ENCODE data around the gene SLC38A11.

Gene SLC38A11

DNA sequence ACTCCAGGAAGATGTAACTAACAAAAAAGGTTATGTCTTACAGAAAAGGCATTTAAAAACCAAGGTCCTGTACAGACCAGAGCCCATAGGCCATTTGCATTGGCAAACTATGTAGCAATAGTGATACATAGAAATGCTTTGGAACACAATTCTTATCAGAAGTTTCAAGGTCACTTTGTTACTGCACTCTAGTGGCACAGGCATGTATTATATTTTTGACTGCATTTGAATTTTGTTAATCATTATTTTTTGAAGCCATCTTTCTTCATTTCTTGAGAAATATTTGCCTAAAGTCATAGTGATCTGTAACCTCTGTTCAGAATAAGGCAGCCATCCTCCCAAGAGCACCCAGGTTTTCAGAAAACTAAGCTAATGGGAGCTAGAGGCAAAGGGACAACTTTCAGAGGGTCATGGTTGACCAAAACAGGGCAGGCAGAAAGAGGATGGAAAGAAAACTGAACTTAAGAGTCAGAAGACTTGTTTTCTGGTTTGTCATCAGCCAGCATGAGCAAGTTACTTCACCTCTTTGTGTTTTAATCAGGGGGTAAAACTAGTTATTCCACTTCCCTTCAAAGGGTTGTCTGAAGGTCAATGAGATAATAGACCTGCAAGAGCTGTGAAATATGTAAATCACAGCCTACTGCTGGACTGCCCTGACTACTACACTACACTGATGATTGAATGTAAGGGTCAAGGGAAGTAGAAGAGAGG, 41.5 kb downstream of the SLC38A11 start:
- DNase-seq: peak in 1 of 2 experiments; percentile 50

DNA sequence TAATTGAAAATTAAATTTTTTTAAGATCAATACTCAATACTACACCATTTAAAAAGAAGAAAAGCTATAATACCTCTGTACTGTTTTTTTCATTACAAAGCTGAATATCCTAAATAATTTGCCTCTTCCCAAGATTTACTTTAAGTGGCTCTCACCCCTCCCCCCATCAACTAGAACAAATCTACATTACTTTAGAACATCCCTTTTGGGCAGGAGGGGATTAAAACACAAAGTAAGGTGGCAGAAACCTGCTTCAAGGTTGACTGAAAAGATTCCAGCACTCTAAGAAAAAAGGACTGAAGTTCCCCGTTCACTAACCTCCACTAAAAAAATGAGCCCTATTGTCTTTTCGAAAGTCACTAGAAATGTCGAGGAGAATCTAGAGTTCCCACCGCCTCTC, 42.3 kb downstream of the SLC38A11 start:
- no peak for DNase-seq

DNA sequence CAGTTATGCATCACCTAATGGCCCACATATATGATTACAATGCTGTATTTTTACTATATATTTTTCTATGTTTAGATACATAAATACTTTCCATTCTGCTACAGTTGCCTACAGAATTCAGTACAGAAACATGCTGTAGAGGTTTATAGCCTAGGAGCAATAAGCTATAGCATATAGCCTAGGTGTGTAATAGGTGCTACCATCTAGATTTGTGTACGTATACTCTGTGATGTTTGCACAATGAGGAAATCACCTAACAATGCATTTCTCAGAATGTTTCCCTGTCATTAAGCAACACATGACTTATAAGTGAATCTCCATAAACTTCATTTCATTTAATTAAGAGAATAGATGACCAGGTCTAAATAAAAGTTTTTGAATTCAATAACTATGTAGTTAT, 43.5 kb downstream of the SLC38A11 start:
- DNase-seq: no peak

DNA sequence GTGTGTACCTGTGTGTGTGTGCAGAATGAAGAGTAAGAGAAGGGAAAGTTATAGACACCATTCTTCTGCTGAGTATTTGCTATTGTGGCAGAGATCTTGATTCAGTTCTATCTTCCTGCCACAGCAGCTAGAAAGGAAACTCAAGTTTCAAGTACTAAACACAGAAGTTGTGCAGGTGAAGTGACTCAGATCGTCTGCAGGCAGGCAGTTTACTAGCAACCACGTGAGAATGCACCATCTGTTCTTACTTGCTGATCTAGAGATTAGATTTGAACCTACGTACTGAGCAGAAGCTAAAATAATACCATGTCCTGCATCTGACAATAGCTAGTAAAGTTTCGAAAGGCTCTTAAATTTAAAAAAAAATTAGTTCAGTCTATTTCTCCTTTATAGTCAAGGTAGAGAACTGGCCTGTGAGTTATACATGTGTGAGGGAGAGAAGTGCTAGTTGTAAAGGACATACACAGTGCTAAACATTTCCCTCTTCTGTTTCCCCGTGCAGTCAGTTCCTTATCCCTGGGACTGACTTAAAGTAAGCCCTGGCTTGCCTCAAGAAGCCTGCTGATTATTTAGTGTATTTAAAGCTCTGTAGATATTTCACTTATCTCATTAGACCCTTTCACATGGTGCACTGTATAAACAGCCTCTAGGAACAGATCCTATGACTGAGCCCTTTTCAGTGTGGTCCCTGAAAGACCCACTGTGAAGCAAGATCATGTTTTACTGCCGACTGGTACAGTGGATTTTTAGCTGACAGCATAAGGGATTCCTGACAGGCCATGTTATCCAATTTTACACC, 45.0 kb downstream of the SLC38A11 start:
- DNase-seq: peak; percentile 32 to 55

DNA sequence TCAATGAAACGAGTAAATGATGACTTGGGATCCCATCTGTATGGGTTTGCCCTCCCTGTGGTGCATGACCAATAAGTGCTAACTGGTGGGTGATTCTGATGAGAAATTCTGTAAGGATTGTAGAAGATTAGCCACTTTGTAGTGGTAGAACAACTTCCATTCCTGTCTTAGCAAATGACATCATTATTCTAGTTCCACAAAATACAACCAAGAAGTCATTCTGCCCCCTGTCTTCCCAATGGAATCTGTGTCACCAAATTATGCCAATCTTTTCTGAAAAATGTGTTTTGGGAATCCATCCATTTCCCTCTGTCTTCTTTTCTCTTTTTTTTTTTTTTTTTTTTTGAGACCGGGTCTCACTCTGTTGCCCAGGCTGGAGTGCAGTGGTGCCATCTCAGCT, 48.4 kb downstream of the SLC38A11 start:
- DNase-seq: no peak

DNA sequence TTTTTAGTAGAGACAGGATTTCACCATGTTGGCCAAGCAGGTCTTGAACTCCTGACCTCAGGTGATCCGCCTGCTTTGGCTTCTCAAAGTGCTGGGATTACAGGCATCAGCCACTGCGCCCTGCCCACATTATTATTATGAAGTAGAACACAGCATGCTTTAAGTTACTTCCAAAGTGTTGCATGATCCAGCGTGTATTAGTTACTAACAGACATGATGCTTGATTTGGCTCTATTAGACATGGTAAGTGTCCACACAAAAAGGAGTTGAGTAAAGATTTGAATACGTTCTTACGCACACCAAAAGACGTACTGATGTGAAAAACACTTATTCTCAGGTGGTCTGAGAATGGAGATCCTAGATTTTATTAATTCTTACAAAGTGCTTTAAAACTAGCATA, 50.0 kb downstream of the SLC38A11 start:
- no peak for DNase-seq

DNA sequence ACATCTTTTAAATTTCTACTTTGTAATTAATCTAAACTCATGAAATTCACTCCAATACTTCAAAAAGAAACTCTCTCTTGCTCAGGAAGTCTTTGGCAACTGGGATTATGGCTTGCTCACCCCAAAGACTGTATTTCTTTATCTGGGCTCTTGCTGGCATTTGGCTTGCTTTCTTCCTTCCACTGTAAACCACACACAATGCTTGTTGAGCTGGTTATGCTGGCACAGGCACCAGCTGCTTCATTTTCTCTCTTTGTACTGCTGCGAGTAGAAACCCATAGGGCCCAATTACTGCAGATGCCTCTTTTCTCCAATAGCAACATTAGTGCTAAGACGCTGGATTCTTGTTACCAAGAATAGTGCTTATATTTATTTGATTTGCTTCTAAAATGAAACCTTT, 51.4 kb downstream of the SLC38A11 start:
- DNase-seq: peak; percentile 74 to 89

DNA sequence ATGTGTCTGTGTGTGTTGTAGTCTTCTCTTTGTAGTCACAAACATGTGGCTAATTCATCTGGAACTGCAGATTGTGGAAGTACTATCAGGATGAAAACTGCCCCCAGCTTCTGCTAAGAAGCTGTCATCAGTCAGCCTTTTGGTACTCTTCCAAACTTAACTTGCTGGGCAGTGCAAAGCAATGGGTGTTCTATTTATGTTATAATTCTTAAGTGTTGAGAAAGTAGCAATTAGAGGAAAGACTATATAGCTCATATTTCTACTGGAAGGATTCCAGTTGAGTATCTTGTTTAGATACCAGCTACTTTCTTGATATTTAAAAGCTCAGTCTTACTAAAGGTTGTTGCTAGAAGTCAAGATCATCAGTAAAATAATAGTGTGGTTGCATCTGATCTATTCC, 52.1 kb downstream of the SLC38A11 start:
- DNase-seq: peak; percentile 56 to 83

DNA sequence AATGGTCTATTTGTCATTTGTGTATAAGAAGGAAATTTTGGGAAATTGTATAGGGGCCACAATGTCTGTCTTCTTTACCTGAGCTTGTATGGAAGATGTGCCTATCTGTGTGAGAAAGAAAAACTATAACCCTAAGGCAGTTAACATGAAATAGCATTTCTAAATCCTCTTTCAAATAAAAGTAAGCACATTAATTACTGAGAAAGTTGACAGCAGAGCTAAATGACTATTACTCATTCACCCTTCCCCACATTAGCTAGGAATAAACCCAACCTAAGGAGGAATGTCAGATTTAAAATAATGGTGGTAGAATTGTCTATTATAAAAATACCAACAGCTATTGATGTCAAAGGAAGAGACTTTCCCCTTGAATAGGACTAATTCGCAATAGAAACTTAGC, 56.2 kb downstream of the SLC38A11 start:
- DNase-seq: no peak

DNA sequence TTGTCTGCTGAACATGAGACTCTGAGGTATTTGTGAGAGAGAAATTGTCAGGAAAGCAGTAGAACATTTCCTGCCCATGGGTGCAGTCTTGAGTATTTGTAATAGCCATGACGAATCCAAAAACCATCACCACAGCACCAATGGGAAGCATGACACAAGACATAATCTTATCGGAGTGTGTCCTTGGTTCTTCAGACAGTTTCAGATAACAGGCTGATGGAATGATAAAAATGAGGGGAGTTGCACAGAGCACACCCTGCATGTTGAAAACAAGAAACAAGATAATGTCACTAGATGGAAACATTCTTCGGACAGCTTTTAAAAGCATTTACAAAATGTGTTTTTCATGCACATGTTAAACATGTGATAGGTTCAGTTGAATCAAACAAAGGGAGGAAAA, 56.9 kb downstream of the SLC38A11 start:
- DNase-seq: no peak

DNA sequence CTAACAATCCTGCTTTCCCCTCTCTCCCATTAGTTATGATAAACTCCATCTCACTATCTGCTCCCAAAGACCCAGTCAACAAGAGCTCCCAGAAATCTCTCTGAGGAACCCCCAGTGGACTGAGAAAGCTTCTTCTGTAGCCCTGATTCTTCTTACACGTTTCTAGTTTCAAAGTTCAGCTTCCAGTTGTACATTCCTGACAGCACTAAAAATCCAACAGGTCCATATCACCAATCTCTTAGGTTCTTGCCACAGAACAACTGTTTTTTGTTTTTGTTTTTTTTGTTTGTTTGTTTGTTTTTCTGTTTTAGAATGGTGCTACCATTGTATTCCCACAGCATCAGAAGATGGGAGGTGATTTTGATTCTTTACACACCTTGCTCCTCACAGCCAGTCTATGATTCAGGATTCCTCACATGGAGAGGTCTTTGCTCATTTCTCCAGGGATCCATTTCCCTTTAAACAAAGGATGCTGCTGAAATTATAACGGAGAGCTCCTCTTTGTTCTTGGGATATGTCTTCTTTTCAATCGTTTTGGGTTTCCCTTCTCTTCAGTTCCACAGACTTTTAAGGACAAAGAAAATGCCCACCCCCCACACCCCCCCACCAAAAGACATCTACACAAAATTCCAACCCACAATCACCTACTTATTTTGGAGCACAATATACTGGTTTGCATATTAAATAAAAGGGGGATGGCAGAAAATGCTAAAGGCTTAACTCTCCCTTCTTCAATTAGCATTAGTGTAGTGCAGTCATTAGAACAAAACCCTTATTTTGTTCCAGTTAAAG, 57.7 kb downstream of the SLC38A11 start:
- DNase-seq: no peak

DNA sequence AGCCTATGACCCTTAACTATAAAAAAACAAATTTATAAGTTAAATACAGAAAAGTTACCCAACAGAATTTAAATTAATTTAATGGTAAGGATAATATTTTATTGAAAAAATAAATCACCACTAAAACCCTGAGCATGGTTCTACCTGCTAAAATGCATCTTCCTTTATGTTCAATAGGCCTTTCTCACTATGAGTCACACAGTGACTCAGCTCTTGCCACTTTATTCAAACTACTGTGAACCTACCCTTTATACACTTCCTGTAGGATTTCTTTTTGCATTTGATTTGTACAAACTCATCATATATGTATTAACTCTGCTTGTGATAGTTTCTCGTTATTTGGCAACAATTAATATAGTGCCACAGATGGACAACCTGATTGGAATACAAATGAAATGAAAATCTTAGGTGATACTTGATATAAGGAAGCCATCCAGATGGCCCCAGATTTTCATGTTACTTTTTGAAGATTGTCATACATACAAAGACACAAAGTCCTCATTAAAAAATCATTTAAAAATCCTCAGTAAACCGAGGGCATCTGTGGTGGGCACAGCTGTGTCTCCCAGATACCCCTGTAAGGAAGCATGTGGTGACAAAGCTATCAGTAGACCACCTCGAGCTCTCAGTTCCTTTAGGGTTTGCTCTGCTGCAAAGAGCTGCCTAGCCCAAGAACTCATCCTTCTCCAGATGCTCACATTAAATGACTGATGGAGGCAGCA, 58.5 kb downstream of the SLC38A11 start:
- DNase-seq: peak in 1 of 2 experiments; percentile 30

DNA sequence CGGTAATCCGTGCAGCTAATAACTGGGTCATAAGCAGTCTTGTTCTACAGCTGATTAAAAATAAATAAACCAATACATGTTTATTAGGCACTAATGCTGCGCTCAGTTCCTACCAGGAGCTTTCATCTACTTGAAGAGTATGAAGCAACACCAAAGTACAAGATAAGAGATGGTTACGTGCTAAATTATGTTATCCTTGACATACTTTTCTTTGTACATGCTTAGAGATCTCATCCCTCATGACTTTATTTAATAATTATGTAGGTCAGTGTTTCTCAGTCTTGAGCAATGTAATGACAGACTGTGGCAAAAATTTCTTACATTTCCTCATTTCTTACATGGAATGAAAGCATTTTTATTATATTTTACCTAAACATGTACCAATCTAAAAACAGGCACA, 59.1 kb downstream of the SLC38A11 start:
- DNase-seq: no peak

DNA sequence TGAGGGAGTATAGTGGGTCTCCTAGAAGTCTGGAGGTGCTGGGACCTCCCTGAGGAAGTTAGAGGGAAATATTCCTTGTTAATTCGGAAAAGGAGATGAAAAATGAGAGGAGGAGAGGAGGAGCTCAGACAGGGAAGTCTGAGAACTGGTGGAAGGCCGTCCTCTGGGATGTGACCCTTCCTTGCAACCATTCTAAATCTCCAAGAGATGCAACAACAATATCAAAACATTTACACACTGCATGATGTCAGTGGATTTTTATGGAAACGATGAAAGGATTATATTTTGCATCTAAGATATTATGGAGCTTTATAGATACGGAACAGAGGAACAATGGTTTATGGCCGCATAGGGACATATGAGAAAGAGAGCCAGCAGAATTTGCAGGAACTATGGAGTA, 63.9 kb downstream of the SLC38A11 start:
- DNase-seq: no peak

DNA sequence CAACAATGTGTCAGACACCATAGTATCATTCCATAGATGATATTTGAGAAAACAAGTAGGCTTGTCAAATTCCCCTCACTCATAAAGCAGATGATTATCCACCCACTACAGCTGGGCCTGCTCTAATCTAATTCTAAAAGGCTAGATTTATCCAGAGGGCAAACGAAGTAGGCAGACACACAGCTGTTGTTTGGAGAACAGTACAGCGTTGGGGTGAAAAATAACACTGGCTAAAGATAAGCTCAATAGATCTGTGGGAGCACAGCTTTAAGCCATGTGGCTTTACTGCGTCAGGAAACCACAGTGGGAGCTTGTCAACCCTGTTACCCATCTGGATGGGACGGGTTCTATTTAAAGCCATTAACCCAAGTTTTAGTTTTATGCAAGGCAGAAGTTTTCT, 64.8 kb downstream of the SLC38A11 start:
- peak in 1 of 2 experiments; percentile 8 for DNase-seq

DNA sequence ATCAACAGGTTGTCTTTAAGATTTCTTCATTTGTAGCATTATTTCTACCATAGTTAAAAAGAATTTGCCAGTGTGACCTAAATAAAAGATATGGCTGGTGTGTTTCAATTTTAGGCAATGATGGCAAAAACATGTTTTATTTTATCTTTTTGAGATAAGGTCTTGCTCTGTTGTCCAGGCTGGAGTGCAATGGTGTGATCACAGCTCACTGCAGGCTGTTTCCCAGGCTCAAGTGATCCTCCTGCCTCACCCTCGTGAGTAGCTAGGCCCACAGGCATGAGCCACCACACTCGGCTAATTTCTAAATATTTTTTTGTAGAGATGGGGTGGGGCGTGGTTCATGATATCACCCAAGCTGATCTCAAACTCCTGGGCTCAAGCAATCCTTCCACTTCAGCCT, 66.7 kb downstream of the SLC38A11 start:
- no peak for DNase-seq

DNA sequence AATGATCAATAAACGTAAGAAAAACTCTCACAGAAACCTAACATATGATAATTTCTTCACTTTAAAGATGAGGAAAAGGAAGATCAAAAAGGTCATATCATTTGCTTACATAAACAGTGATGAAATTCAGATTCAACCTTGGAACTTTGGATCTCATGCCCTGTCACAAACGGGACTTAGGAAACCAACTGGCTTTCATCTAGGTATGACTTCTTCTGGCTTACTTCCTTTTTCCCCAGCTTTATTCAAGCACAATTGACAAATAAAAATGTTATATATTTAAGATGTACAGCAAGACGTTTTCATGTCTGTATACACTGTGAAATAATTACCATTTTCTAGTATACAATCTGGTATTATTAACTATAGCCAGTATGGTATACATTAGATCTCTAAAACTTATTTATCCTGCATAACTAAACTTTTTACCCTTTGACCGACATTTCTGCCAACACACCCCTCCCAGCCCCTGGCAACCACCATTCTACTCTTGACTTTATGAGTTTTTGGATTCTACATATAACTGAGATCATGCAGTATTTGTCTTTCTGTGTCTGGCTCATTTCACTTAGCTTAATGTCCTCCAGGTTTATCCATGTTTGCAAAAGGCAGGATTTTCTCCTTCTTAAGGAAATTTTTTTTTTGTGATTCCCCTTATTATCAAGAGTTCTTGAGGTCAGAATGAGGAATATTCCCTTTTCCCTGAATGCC, 67.7 kb downstream of the SLC38A11 start:
- no peak for DNase-seq

DNA sequence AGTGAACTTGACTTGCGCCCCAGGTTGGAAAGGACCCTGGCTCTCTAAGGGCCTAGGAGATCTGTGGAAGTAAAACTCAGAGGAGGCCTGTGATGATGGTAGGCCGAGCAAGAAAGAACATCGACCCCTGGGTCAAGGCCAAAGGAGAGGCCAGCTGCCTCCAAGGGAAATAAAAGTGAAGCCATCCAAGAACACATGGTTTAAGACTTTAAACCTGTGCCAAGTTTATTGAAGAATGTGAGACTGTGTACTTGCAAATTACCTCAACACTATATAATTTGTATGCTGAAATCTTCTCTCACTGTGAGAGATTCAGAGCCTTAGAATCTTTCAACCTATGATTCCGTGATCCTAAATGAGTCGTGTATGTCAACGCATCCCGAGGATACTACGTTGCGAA, 73.0 kb downstream of the SLC38A11 start:
- DNase-seq: peak in 1 of 2 experiments; percentile 42

DNA sequence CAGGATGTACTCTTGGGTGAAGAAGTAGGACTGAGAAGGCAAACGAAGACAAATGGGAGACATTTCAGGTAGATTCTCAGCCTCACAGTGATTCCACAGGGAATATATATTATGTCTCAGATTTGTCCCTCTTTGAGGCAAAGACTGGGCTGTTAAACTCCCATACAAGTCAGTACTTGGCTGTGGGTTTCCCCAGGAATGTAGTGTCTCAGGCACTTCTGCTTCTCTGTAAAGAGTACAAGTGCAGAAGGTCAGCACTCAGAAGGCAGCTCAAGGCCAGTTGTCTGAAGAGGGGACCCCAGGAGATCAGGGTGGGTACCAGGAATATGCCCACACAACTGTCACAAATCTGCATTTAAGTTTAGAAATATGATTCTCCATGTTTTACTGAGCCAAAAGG, 73.8 kb downstream of the SLC38A11 start:
- no peak for DNase-seq

DNA sequence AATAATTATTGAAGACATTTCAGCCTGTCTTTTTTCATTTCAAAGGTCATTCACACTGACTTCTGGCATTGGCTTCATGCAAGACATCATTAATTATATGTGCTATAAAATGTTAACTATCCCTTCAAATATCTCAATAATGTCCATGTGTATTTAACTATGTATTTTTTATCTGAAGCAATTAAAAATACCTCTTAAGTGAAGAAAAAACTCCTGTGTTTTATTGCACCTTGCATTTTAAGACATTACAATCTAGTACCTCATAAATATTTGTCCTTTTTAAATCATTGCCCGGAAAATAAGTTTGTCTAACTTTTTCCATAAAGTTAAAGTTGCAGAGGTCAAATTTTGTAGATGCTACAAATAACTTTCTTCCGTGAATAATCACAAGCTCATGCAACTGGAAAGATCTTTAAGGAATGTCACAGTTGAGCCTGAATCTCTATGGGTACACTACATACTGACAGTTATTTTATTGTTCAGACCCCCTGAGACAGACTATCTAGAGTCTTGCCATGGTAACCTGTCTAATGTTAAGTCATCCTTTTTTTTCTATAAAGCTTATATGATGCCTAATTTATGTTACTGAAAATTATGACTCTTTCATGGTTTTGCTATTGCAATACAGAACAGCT, 75.3 kb downstream of the SLC38A11 start:
- no peak for DNase-seq

DNA sequence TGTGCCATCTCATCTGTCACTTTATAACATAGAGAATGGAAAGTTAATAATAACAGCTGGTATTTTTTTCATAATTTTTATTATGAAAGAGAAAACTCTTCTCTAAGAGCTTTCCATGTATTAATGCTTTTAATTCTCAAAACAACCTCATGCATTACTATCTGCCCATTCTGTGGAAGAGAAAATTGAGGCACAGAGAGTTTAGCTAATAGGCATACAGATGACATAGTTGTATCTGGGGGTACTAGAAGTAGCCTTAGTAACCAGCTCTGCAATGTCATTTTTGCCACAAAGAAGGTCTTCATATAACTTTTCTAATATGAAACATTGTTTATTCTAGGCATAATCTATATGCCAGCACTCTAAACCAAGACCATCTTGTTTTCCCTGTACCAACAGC, 77.4 kb downstream of the SLC38A11 start:
- no peak for DNase-seq

DNA sequence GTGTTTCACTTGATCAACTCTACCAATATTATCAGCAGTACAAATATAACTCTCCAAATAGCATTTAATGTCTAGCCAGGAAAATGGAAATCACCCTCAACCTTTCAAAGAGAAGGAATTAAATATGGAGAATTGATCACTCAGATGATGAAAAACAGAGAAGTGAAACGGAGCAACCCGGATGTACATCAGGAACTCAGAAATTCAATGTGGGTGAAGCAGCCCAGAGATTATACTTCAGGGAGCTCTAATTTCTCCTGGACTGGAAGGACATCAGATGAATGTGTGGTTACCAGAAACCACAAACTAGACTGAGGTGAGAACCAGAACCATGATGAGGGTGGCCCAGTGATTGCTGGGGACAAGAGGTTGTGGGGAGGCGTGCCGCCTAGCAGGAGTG, 78.2 kb downstream of the SLC38A11 start:
- no peak for DNase-seq
